ENCODE measurements around the gene HOXB3.
A peak's percentile ranks its signal among the peaks of the same experiment; 100 is the strongest.
"Not testable (repeated sequence)": the region's sequence is repeated elsewhere in the genome, so short reads cannot be mapped to it uniquely, and the experiment has no call there.

Gene HOXB3

GRCh38 chr17:48522031-48522653 is 67.9 kb downstream of the HOXB3 start:
- DNase-seq: no peak

DNA sequence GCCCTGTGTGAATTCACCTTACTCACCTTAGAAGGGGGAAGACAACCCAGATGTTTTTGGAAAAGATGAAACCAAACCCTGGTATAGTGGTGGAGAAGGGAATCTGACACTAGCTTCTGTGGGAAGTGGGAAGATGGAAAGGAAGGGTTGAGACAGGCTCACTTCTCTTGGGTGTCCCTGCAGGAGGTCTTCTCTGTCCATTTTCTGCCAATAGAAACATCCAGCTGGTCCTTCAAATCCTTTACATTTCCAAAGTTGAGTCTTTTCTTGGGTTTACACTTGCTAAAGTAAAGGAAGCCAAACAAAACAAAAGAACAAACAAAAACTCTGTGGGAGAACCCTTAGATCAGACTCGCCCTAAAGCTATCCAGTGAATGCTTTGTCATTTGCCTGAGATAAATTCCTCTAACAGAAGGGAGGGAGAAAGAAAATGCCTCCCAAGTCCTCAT is 69.4 kb downstream of the HOXB3 start:
- DNase-seq: no peak

DNA sequence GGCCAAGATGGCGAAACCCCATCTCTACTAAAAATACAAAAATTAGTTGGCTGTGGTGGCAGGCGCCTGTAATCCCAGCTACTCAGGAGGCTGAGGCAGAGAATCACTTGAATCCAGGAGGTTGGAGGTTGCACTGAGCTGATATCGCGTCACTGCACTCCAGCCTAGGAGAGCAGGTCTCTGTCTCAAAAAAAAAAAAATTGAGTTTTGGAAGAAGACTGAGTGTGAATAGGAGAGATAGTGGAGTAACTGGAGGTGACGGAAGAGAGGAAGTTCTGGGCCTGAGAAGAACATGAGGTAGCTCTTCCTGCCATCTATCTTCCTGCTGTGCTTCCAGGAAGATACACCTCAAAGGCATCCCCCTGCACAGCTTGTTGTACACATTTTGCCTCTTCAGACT is 70.6 kb downstream of the HOXB3 start:
- no peak for DNase-seq

GRCh38 chr17:48517478-48517877 is 72.6 kb downstream of the HOXB3 start:
- no peak for DNase-seq

GRCh38 chr17:48515925-48516900 is 73.8 kb downstream of the HOXB3 start:
- no peak for DNase-seq

GRCh38 chr17:48514477-48514876 is 75.6 kb downstream of the HOXB3 start:
- DNase-seq: no peak

GRCh38 chr17:48513666-48514455 is 76.2 kb downstream of the HOXB3 start:
- DNase-seq: no peak

GRCh38 chr17:48513097-48513496 is 76.9 kb downstream of the HOXB3 start:
- DNase-seq: no peak

DNA sequence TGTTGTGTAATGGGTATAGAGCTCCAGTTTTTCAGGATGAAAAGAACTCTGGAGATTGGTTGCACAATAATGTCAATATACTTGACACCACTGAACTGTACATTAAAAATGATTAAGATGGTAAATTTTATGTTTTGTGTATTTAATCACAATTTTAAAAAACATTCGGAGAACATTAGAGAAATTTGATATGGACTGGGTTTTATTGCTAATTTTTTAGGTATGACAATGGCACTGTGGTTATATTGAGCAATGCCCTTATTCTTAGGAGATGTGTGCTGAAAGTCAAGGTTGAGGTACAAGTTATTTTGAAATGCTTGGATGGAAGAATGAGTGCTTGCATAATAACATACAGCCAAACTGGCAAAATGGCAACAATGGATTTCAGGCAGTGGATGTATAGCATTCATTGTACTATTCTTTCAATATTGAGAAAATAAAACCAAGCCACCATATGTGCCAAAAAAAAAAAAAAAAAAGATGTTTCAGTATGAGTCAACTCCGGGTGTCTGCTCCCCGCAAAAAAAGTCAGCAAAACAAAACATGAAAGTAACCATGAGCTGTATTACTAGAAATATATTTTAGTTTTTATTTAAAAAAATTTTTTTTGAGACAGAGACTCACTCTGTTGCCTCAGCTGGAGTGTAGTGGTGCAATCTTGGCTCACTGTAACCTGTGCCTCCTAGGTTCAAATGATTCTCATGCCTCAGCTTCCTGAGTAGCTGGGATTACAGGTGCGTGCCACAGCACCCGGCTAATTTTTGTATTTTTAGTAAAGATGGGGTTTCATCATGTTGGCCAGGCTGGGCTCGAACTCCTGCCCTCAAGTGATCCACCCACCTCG is 79.1 kb downstream of the HOXB3 start:
- peak; percentile 90 for DNase-seq

GRCh38 chr17:48510381-48510760 is 79.7 kb downstream of the HOXB3 start:
- DNase-seq: no peak

GRCh38 chr17:48509708-48510107 is 80.3 kb downstream of the HOXB3 start:
- not testable (repeated sequence) for DNase-seq

GRCh38 chr17:48506246-48506645 is 83.8 kb downstream of the HOXB3 start:
- no peak for DNase-seq

DNA sequence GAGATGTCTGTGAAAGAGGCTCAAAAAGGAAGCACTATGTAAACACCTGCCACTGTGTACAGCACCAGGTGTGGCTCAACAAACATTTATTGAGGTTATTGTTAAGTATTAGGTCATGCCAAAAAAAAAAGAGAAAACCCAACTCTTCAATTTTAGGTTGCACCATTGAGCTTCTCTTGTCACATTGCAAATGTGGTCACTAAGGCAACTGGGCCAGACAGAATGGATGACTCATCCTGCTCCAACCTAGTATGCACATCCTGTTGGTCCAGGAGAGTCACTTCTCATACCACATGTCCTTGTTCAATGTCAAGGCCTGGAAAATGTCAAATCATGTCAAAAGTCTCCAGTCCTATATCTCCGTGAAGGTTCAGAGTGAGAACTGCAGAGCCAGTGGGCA is 84.3 kb downstream of the HOXB3 start:
- DNase-seq: peak; percentile 85

DNA sequence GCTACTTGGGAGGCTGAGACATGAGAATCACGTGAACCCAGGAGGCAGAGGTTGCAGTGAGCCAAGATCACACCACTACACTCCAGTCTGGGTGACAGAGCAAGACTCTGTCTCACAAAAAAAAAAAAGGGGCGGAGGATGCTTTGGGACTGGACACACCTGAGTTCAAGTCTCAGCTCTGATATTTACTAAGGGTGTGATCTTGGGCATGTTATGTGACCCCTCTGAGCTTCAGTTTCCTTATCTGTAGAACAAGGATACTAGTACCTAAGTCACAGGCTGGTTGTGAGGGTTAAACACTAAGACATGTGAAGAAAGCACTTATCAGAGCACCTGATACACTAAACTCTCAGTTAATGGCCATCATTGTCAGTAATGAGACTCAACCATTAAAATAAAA is 85.1 kb downstream of the HOXB3 start:
- DNase-seq: no peak

DNA sequence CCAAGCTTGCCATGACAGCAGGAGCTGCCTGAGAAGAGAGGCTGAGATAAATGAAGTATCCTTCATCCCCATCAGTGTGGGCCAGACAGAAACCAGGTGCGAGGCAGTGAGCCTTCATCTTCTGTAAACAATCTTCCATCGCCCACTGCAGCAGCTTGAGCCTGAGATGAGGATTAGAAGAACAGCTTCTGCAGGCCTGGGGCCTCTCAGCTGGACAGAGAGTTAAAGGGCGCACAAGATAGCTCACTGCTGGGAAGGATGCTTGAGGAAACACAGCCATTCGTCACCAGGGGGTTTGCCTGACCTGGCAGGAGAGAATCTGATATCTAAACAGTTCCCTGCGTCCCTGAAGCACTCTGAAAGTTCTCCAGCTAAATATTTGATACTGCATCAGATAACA is 86.3 kb downstream of the HOXB3 start:
- peak; percentile 67 for DNase-seq

GRCh38 chr17:48502901-48503300 is 87.1 kb downstream of the HOXB3 start:
- DNase-seq: no peak

GRCh38 chr17:48502312-48502711 is 87.7 kb downstream of the HOXB3 start:
- DNase-seq: no peak

GRCh38 chr17:48500435-48501426 is 89.3 kb downstream of the HOXB3 start:
- no peak for DNase-seq

GRCh38 chr17:48499735-48500434 is 90.2 kb downstream of the HOXB3 start:
- no peak for DNase-seq

DNA sequence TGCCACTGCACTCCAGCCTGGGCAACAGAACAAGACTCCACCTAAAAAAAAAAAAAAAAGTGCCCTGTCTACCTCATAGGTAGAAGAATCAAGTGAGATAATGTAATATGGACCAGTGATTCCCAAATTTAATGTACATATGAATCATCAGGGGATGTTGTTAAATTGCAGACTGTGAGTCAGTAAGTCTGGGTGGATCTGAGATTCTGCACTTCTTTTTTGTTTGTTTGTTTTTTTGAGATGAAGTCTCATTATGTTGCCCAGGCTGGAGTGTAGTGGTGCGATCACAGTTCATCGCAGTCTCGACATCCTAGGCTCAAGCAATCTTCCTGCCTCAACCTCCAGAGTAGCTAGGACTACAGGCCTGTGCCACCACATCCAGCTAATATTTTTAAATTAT is 90.8 kb downstream of the HOXB3 start:
- no peak for DNase-seq
